ENCODE data around the gene FRK. TPM values are rescaled to one million over a fixed set of nuclear protein-coding genes. Genes with fewer than 3 reads are reported as not detected.
"Not testable (repeated sequence)": the region's sequence is repeated elsewhere in the genome, so short reads cannot be mapped to it uniquely, and the experiment has no call there.

FRK gene
- total RNA-seq, 1 donor from 2014 or later = 3.6 TPM

DNA sequence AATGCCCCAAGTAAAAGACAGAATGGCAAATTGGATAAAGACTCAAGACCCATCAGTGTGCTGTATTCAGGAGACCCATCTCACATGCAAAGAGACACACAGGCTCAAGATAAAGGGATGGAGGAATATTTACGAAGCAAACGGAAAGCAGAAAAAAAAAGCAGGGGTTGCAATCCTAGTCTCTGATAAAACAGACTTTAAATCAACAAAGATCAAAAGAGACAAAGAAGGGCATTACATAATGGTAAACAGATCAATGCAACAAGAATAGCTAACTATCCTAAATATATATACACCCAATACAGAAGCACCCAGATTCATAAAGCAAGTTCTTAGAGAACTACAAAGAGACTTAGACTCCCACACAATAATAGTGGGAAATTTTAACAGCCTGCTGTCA lies 123.2 kb downstream of the FRK start:
- not testable (repeated sequence) for DNase-seq

DNA sequence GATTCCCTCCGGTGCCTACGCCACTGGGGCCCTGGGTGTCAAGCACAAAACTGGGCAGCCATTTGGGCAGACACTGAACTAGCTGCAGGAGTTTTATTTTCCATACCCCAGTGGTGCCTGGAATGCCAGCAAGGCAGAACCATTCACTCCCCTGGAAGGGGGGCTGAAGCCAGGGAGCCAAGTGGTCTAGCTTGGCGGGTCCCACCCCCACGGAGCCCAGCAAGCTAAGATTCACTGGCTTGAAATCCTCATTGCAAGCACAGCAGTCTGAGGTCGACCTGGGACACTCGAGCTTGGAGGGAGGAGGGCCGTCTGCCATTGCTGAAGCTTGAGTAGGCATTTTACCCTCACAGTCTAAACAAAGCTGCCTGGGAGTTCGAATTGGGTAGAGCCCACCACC lies 125.3 kb downstream of the FRK start:
- no peak for DNase-seq

DNA sequence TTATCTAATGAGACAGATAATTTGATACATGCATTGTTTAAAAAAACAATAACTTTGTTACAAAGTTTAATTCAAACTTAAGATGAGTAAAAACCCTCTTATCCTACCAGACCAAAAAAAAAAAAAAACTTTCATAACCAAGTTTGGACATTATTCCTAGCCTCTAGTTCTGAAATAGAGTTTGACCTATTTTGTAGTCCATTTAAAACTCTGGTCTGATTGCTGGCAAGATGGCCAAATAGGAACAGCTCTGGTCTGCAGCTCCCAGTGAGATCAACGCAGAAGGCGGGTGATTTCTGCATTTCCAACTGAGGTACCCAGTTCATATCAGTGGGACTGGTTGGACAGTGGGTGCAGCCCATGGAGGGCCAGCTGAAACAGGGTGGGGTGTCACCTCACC lies 125.9 kb downstream of the FRK start:
- no peak for DNase-seq

DNA sequence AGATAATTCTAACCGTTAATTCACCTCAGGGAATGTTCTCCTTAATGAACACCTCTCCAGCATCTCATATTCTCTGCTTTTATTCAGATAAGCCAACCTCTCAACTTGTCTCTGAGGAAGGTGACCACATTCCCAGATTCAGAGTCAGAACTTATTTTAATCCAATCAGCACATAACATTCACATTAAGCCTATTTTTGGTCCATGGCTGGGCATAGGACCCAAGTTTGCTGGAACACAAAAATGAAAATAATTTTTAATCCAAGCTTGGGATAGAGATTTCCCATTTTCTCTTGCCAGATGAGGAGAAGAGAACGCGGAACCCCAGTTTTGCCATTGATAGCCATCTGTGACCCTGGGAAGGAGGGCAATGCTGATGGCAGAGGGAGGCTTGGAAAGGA lies 126.5 kb downstream of the FRK start:
- no peak for DNase-seq

DNA sequence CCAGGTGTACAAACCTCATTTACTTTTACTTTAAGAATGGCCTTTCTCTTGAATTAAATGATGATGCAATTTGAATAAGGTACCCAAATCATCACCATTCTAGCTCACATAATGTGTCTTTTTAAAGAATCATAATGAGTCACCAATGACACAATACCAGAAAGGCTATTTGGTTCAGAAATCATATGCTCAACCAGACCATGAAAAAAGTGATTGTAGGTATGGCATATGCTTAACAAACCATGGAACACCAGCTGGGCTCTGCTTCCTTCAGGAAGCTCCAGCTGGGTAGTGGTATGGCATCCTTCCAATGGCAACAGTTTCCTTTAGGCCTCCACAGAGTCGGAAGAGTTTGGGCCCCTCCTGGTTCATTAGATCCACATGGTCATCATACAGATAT lies 128.2 kb downstream of the FRK start:
- no peak for DNase-seq

DNA sequence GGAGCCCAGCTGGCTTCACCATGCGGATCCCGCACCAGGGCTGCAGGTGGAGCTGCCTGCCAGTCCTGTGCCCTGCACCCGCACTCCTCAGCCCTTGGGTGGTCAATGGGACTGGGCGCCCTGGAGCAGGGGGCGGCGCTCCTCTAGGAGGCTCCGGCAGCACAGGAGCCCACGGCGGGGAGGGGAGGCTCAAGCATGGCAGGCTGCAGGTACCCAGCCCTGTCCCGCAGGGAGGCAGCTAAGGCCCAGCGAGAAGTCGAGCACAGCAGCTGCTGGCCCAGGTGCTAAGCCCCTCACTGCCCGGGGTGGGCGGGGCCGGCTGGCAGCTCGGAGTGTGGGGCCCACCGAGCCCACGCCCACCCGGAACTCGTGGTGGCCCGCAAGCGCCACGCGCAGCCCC lies 132.7 kb downstream of the FRK start:
- DNase-seq = not testable (repeated sequence)

DNA sequence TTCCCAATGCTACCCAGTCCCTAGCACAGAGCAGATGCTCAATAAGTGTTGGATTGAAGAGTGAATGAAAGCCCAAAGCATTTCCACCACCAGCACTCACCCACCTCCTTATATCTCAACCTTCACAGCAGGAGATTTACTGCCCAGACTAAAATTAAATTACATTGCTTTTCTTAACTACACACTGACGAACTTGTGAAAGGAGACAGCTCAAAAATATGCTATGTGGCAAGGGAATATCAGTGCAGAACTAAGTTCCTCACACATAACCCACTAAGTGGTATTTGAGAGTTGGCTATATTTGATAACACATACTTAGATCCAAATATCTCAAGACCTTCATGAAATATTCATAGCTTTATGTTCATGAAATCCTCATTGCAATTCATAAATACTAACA lies 137.7 kb downstream of the FRK start:
- DNase-seq = no peak

DNA sequence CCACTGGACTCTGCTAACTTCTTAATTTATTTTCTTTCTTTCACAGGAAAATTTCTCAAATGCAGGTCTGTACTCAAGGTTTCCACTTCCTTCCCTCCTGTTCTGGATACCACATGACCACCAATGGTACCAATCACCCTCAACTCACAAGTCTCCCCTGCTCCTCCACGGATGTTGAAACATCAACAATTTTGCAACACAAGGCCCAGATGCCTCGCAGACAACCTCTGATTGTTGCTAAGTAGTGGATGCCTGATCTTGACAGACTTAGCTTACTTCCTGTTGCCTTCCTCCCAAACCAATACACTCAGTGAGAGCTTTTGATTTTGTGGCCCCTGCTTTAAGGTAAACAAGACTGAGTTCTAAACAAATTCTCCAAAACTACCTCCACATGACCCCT lies 146.6 kb downstream of the FRK start:
- DNase-seq = no peak

DNA sequence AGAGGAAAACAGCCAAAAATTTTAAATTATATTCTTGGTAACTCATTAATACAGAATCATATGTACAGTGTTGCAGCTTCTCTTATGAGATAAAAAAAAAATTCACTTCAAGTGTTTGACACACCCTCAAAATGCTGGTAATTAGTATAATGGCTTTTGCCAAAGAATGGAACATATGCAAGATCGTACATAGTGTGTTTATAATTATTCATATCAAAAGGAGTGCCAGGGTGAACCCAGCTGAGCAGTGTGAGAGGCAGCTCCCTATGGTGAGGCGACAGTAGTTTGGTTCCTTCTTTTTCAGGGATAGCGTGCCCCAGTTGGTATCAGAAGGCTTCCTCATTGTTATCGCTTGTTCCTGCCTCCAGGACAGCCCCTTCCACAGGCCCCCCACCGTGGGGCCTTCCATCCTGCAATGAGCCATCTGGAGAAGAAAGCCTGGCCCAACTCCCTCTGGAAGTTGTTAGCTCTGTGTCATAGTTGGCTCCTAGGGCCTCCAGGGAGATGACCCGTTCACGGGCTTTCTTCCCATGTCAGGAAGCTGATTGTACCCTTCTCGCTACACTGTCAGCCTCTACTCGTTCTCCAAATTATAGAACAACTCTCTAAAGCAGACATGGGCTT lies 150.7 kb downstream of the FRK start:
- DNase-seq = no peak

DNA sequence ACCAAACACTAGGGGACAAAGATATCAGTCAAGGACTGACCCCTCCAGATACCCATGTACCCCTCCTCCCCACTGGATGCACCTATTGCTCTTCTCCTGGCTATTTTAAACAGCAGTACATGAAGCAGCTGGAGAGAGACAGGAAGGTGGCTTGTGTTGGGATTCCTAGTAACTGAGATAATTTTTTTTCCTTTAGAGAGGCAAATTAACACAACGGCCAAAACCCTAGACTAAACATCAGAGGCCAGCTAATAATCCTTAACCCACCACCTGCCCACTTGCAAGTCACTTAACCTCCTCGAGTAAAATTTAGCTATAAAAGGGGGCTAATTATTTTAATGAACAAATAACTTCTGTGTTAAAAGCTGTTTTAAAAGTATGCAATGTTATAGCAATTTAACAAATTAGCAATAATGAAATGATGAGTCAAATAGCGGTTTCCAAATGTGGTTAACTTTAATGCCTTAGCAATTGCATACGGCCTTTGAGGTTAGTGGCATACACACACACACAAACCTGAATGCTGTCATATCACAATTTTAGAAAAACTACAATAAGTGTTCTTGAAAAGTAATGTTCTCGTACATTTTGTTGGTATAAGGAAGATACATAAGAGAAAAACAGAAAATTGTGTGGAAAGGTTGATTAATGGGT lies 151.7 kb downstream of the FRK start:
- DNase-seq = no peak

DNA sequence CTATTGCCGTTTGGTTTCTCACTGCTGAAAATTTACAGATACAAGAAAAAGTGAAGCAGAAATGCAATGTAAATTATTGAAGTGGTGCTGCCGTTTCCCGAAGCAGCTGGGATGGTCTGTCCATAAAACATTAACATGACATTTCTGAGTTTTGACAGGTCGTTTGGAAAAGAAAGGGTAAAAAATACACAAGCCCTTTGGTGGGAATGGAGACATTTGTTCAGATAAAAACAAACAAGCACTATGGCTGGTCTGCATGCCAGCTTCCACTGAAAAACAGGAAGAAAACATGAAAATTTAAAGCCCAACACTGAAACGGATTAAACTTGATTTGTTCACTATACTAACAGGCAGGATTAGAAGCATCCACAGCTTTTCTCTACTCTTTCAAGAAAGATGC lies 155.2 kb downstream of the FRK start:
- DNase-seq = no peak

DNA sequence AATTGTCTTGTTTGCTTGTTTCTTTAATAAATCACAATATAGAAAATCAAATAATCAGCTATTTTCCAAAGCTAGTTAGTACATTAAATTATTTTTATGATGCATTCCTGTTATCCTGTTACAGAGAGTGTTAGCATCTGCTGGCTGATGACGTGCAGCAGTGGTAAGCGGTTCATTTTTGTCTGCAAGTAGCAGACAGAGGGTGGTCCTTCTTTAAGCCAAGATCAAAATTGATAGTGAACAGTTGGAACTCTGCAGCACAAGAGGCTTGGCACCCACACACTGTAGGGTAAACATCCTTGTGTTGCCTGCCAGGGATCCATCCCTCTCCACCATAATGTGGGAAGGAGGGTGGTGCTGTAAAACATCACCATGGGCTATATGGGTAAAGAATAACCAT lies 158.3 kb downstream of the FRK start:
- DNase-seq = no peak

DNA sequence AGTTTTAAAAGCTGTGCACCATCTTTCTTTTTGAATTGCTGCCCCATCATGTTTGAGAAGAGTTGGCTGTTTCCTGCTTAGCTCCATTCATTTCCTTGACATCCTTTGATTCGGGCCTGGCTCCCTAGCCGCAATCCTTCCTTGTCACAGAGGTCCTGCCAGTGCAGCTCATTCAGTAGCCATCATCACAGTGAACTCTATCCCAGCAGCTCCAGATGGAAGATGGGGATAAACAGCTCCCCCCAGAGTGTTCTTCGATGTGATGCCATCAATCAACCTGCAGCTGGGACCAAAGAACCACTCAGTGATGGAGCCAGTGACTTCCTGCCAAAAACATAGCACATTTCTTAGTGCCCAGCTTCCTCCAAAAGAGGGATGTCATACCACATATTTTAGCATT lies 158.8 kb downstream of the FRK start:
- no peak for DNase-seq

DNA sequence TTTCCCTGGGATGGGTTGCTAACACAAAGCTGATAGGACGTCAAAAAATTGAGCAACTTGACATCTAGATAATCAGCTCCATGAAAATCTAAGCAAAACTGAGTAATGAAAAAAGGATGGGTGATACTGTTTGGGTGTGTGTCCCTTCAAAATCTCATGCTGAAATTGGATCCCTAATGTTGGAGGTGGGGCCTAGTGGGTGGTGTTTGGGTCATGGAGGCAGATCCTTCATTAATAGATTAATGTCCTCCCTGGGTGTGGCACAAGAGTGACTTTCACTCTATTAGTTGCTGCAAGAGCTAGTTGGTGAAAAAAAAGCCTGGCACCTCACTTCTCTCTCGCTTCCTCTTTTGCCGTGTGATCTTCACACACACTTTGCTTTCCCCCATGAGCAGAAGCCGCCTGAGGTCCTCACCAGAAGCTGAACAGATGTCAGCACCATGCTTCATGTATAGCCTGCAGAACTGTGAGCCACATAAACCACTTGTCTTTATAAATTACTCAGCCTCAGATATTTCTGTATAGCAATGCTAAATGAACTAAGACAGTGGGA lies 160.9 kb downstream of the FRK start:
- DNase-seq = no peak

DNA sequence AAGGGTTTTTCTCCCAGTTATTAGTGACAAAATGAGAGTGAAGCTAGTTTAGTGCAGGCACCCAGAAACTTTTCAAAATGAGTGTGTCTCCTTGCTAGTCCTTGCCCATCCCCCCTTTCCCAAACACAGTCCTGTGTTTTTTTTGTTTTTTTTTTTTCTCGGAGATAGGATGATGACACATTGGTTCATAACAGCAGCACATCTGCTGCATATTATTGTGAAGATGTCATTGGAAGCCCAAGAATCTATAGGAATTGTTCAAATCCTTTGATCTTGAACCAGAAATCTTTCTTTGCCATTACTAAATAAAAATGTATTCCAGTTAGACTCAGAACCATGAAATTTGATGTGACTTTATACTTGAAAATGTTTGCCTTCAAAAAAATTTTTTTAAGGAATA lies 162.4 kb downstream of the FRK start:
- no peak for DNase-seq

DNA sequence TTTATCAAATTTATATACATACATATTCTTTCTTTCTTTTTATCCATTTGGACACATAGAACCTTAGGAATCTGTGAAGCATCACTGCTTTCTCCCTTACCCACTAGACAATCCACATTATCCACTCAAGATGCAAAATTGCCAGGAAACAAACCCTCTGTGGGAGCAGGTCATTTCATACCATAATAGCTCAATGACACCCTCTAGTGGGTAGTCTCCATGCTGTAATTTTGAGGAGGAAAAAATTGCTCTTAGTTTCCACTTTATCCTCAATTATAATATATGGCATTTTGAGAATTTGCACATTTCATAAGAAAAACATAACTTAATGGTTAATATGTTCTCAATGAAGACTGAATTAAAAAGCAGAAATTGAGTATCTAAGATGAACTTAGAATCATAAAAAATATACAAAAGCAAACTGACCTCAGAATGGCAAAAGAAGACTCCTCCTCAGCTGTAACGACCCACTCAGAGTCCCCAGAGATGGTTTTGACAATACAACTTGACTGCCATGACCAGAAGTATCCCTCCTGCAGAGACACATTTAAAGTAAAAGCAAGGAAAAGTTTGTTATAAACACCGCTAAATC lies 164.1 kb downstream of the FRK start:
- no peak for DNase-seq

DNA sequence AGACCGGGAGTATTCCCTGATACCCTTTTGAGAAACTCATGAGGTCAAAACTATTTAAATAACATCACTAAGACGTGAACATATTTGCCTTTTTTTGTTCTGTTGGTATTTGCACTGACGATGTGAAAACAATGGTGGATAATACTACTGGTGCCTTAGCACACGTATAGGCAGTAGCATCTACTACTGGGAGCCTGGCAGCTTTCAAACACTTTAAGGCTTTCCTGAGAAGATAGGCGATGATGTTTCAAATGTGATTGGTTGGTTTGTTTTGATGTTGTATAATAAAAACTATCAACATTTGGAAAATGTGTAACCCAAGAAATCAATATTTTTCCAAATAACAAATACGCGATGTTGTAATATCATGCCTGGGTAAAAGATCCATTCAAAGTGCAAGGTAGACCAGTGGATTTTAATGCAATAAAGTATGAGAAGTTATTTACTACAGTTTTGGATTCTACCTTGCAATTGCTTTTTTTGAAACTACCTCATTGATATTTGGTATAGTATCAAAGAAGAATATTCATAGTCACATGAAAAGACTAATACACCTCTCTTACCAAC lies 166.2 kb downstream of the FRK start:
- DNase-seq = no peak

DNA sequence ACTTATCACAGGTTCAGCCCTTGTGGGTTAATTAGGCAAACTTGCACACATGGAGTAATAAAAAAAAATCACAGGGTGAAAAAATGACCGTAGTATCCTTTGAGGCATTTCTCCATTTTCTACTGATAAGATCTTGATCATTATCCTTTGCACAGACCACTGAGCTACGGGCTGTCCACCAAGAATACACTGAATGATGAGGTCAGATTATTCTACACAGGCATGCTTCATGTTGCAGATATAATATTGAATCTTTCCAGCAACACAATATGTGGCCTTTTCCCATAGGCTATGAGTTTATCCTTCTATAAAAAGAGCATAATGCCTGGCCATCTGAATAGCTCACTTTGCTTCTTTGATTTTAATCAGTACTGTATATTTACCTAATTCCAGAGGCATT lies 168.9 kb downstream of the FRK start:
- DNase-seq = no peak

DNA sequence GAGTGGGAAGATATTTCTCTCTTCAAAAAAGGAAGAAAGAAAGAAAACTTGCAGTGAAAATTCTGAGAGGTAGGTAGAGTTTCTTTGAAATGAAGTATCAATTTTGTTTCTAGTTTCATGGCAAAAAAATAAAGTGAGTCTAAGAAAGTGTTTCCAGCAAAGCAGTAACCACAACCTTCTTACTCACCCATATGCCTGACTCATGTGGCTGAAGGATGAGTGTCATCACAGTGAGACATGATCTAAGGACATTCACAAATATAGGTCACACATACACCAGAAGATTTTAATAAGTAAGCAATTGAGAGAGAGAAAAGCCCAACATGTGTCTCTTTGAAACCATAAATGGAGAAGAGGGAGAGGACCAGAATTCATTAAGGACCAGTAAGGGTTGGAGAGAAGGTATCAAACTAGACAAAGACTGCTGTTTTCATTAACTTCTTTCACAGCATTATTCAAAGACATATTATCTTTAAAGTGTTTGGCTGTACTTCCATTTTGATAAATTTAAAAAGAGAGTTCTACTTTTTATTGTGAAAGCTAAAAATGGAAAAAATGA lies 169.5 kb downstream of the FRK start:
- DNase-seq = no peak

DNA sequence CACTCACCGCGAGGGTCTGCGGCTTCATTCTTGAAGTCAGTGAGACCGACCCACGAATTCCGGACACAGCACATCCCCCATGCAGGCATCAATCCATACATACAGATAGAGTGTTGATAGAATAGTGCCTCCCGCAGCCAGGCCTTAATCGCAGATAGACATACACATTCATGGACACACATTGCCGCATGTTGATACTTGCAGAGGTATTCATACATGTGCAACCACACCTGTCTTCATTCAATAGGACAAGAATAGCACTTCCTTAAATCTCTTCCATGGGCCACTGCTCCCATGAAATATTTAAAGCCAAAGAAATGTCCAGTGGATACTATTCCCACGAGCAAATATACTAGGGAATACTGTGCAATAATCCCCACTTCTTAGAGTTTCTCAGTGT lies 170.5 kb downstream of the FRK start:
- DNase-seq = no peak

DNA sequence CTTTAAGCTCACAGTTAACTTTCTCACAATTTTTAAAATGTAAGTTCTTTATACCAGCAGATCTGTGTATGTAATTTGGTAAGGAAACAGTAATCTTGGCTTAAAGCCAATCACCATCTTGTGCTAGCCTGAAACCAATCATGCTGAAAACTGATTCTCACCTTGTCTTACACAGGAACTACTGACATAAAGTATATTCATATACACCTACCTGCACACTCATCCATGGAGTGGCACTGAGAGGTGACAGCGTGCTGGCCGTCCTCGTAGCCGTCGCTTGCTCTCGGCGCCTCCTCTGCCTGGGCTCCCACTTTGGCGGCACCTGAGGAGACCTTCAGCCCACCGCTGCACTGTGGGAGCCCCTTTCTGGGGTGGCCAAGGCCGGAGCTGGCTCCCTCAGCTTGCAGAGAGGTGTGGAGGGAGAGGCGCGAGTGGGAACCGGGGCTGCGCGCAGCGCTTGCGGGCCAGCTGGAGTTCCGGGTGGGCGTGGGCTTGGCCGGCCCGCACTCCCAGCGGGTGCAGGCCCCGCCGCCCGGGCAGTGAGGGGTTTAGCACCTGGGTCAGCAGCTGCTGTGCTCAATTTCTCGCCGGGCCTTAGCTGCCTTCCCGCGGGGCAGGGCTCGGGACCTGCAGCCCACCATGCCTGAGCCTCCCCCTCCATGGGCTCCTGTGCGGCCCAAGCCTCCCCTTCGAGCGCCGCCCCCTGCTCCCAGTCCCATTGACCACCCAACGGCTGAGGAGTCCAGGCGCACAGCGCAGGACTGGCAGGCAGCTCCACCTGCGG lies 171.8 kb downstream of the FRK start:
- DNase-seq = not testable (repeated sequence)

DNA sequence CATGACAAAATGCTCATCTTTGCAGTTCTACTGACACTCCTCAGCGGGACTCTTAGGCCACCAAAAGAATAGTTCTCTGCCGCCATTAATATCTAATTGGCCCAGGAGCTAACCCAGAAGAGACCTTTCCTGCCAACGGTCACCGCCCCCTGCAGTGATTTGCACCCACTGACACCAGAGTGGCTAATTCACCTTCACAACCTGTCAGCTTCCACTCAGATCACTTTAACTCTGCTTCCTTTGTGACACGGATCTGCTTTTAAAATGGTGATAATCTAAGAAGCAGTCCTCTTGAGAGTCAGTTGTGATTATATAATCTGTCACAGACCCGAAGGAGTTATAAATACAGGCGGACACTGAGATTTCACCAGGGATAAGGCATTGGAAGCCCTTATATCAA lies 172.8 kb downstream of the FRK start:
- no peak for DNase-seq
